ENCODE measurements around the gene NEDD4L.

NEDD4L gene

GRCh38 chr18:58069721-58070292 is 25.8 kb downstream of the NEDD4L start:
- no peak for TF ChIP-seq CTCF (IDR thresholded peaks at IDR 0.05; ENCODE audit: control insufficient read depth, insufficient read depth, low read depth, low read length, missing control alignments)
- H3K4me3 ChIP-seq (ENCODE audit: control insufficient read depth, low read depth, low read length): no peak overlapping the region
- no peak for DNase-seq (ENCODE audit: low read depth)

GRCh38 chr18:58076052-58076451 is 32.0 kb downstream of the NEDD4L start:
- TF ChIP-seq CTCF (IDR thresholded peaks at IDR 0.05; ENCODE audit: control insufficient read depth, insufficient read depth, low read depth, low read length, missing control alignments): no peak
- no peak overlapping the region for H3K4me3 ChIP-seq (ENCODE audit: control insufficient read depth, low read depth, low read length)
- no peak for DNase-seq (ENCODE audit: low read depth)

GRCh38 chr18:58077329-58077728 is 33.3 kb downstream of the NEDD4L start:
- no peak for TF ChIP-seq CTCF (IDR thresholded peaks at IDR 0.05; ENCODE audit: control insufficient read depth, insufficient read depth, low read depth, low read length, missing control alignments)
- DNase-seq (ENCODE audit: low read depth): no peak
- H3K4me3 ChIP-seq (ENCODE audit: control insufficient read depth, low read depth, low read length): no peak overlapping the region

- DNase-seq (ENCODE audit: low read depth): no peak
- TF ChIP-seq CTCF (IDR thresholded peaks at IDR 0.05; ENCODE audit: control insufficient read depth, insufficient read depth, low read depth, low read length, missing control alignments): no peak
Observed at GRCh38 chr18:58078889-58079573, 35.0 kb downstream of the NEDD4L start.

GRCh38 chr18:58080451-58080850 is 36.4 kb downstream of the NEDD4L start:
- DNase-seq (ENCODE audit: low read depth): no peak
- no peak overlapping the region for H3K4me3 ChIP-seq (ENCODE audit: control insufficient read depth, low read depth, low read length)
- no peak for TF ChIP-seq CTCF (IDR thresholded peaks at IDR 0.05; ENCODE audit: control insufficient read depth, insufficient read depth, low read depth, low read length, missing control alignments)

More at GRCh38 chr18:58078889-58079573, 35.0 kb downstream of the NEDD4L start:
- H3K4me3 ChIP-seq (ENCODE audit: control insufficient read depth, low read depth, low read length): no peak overlapping the region

- no peak for TF ChIP-seq CTCF (IDR thresholded peaks at IDR 0.05; ENCODE audit: control insufficient read depth, insufficient read depth, low read depth, low read length, missing control alignments)
- H3K4me3 ChIP-seq (ENCODE audit: control insufficient read depth, low read depth, low read length): no peak overlapping the region
- no peak for DNase-seq (ENCODE audit: low read depth)
Observed at GRCh38 chr18:58087928-58088690, 44.1 kb downstream of the NEDD4L start.

Measured in AG09309 (cell line).